Measurements from ENCODE around the gene ZMYND11.
"Not testable (repeated sequence)": the region's sequence is repeated elsewhere in the genome, so short reads cannot be mapped to it uniquely, and the experiment has no call there.

The ZMYND11 gene

DNA sequence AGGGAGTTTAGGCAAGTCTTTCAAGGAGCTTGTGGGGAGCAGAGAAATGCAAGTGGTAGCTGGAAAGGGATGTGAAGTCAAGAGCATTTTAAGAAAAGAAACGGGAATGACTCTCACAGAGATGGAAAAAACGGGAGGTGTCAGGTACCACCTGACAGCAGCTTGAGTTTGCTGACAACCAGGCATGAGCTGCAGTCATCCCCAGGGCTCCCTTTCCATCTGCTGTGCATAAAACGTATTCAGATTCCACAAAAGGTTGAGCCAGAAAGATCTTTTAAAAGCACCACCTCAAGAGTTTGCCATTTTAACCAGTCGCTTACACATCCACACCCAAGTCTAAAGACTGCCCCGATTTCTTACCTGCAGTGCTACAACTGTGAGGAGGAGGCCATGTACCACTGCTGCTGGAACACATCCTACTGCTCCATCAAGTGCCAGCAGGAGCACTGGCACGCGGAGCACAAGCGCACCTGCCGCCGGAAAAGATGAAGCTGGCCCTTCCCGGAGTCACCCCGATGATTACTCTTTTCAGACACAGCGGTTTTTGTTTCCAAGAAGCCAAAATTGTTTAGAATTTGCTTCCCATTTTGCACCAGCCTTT is 116.8 kb downstream of the ZMYND11 start:
- DNase-seq = no peak

DNA sequence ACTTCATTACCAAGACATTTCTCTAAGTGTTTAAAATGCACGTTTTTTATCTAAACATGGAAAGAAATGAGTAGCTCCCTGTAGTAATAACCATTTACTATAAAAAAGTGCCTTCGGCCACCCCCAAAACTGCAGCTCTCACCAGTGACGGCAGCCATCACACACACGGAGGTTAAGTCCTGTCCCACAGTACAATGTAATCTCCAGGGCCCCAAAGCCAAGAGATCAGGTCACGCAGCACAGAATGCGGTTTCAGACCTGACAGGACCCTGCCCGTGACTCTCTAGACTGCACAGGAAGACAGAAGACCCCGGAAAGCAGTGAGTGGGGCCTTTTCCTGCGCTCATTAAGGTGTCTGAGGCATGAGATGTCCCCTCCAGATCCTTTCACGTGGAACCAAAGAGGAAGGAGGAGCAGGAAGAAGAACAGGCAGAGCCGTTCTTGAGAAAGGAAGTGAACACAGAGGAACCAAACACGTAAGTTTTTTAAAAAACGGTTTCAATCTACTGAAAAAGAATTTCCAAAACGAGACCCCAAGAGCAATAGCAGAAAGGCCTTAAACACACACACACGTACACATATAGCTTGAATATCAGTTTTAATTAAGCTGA is 125.7 kb downstream of the ZMYND11 start:
- DNase-seq = no peak

DNA sequence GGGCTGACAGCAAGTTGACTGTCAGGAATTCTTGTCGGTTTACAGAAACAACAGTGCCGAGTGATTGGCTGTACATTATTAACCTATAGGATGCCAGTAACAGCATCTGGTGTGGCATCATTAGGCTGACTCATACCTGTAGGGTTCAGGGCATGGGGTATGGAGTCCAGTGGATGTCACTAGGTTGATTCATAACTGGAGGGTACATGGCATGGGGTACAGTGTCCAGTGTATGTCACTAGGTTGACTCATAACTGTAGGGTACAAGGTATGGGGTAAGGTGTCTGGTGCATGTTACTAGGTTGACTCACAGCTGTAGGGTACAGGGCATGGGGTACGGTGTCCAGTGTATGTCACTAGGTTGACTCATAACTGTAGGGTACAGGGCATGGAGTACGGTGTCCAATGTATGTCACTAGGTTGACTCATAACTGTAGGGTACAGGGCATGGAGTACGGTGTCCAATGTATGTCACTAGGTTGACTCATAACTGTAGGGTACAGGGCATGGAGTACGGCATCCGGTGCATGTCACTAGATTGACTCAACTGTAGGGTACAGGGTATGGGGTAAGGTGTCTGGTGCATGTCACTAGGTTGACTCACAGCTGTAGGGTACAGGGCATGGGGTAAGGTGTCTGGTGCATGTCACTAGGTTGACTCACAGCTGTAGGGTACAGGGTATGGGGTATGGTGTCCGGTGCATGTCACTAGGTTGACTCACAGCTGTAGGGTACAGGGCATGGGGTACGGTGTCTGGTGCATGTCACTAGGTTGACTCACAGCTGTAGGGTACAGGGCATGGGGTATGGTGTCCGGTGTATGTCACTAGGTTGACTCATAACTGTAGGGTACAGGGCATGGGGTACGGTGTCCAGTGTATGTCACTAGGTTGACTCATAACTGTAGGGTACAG is 129.2 kb downstream of the ZMYND11 start:
- not testable (repeated sequence) for DNase-seq

DNA sequence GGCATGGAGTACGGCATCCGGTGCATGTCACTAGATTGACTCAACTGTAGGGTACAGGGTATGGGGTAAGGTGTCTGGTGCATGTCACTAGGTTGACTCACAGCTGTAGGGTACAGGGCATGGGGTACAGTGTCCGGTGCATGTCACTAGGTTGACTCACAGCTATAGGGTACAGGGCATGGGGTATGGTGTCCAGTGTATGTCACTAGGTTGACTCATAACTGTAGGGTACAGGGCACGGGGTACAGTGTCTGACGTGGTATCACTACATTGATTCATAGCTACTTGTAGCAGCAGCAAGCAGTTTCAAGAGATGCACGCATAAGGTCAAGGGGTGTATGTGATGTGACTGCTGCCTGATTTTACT is 129.8 kb downstream of the ZMYND11 start:
- DNase-seq = not testable (repeated sequence)

DNA sequence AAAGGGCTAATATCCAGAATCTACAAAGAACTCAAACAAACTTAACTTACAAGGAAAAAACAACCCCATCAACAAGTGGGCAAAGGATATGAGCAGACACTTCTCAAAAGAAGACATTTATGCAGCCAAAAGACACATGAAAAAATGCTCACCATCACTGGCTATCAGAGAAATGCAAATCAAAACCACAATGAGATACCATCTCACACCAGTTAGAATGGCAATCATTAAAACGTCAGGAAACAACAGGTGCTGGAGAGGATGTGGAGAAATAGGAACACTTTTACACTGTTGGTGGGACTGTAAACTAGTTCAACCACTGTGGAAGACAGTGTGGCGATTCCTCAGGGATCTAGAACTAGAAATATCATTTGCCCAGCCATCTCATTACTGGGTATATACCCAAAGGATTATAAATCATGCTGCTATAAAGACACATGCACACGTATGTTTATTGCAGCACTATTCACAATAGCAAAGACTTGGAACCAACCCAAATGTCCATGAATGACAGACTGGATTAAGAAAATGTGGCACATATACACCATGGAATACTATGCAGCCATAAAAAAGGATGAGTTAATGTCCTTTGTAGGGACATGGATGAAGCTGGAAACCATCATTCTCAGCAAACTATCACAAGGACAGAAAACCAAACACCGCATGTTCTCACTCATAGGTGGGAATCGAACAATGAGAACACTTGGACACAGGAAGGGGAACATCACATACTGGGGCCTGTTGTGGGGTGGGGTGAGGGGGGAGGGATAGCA is 130.7 kb downstream of the ZMYND11 start:
- not testable (repeated sequence) for DNase-seq

DNA sequence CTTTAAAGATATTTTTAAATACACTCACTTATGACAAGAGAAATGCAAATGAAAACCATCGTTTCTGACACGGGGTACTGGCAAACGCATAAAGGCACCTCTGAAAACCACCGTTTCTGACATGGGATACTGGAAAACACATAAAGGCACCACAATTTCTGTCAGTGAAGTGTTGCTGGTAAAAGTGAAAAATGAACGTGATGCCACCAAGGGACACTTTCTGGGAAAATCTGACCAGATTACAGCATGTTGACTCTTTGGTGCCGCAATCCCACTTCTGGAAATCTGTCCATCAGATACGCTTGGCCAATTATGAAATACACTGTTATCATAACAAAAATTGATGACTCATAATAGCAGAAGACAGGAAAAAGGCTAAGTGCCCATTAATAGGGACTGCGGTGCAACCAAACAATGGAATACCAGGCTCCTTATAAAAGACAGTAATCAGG is 131.7 kb downstream of the ZMYND11 start:
- no peak for DNase-seq

DNA sequence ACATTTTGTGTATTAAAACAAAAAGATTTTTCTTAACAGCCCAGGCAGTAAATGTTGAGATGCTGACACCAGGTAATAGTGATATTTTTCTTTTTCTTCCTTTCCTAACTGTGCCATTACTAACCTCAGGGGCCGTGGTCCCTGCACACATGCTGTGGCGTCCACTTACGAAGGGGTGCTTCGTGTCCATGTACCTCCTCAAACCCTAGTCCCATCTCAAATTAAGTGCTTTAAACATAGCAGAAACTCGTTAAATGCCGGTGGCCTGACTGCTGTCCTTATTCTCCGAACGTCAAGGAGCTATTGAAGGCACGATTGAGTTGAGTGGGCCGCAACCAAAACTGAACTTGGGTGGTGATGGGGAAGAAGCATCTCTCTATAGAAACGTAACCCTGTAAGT is 132.4 kb downstream of the ZMYND11 start:
- no peak for DNase-seq

DNA sequence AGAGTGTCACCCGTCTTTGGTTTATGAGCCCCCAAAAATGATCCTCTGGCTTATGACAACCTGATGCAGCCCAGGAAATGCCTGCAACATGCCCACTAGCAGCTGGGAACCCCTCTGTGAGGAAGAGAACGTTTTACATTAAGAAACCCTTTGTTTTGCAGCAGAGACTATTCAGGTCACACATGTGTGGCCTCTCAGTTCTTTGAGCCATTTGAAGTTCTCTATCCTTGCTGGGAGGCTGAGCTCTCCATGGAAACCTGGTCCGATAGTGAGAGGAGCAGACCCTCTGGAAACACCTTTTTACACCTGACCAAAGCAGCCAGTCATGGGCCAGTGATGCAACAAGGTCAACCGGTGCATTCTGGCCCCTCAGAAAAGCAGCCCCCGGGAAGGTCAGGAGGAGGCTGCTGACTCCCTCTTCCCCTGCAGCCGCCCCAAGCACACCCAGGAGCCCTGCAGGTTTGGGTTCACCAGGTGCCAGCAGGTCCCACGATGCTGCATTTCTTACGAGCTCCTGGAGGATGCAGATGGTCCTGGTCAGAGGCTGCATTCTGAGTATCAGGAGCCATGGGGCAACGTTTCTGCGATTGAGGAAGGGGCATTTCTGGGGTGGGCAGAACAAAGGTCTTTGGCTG is 134.3 kb downstream of the ZMYND11 start:
- DNase-seq = no peak

DNA sequence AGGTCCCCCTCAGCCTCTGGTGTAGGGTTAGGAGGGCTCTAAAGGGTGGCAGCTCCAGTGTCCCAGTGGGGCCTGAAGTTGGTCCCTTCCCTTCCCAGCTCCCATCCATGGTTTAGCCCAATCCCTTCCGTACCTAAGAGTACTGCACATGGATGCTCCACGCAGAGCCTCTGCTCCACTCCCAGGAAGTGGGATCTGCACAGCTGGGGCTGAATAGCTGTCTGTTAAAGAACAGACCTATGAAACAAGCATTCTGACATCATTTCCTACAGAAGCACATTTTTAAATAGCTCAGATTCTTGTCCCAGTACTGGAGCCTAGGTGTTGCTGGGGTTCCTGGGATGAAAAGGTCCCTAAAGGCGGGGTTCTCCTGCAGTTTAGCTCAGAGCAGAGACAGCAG is 135.9 kb downstream of the ZMYND11 start:
- DNase-seq = no peak

DNA sequence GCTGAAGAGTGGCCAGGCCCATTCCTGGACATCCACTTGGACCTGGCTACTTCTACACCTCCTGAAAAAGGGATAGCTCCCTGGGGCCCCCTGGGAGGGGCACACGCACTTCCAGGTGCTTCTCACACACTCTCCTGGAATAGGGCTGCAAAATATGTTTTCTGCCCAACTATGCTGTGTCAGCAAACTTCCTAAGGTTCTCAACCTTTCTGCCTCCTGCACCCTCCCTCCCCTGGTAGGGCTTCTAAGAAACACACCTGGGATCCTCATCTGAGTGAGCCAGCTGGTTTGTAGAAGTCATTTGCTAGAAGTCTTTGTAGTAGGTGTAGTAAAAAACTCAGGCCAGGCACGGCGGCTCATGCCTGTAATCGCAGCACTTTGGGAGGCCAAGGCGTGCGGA is 136.5 kb downstream of the ZMYND11 start:
- no peak for DNase-seq

DNA sequence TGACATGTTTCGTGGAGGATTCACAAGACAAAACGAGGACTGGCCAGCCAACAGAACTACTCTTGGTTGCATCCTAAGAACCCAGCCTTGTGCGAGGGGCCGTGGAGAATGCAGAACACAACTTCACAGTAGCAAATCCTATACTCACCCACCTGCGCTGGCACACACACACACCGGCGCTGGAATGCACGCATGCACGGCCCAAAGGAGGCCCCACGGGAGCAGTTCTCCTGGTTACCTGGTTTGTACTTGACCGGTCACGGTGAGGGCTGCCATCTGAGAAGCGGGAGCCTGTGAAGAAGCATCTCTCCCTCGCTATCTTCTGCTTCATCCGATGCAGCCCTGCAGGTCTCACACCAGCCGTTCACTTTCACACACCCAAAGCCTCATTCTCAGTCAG is 137.8 kb downstream of the ZMYND11 start:
- no peak for DNase-seq

DNA sequence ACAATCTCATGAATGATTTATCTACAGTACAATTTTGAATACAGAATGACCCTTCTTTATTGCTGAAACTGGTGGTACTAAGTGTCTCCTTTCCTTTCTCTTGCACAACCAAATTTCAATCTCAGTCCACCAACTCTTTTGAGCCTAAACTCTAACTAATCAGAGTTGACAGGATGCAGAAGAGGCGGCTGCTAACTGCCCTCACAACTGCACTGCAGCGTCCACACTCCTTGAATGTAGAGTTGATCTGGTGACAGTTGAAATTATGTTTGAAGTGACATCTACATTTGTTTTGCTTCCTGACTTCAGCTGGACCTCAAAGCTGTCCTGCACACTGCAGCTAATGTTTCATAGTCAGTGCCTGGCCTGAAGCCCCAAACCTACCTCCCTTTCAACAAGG is 139.6 kb downstream of the ZMYND11 start:
- DNase-seq = no peak

DNA sequence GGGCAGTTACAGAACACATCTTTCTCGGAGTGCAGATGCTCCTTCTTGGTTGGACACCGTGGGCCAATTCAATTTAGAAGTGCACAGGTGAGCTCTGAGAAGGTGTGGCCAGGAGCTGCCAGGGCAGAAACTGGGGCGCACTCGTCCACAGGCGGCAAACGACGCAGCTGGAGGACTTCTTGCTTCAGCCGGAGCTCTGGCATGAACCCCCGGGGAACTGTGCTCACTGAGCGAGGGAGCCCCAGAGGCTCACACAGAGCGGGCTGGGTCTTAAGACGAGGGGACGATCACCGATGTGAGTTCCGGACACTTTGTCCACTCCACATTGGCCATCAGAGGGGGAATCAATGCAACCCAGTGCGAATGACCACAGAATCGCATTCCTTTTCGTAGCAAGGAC is 140.4 kb downstream of the ZMYND11 start:
- DNase-seq = no peak

DNA sequence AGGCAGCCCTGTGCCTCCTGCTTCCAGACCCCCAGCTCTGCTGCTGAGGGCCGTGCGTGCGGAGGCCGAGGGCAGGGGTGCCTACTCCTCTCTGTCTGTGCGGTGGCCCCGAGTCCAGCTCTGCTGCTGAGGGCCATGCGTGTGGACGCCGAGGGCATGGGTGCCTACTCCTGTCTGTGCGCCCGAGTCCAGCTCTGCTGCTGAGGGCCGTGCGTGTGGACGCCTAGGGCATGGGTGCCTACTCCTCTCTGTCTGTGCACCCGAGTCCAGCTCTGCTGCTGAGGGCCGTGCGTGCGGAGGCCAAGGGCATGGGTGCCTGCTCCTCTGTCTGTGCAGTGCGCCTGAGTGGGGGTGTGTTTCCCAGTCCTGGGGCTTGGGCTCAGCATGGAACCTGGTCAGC is 142.7 kb downstream of the ZMYND11 start:
- DNase-seq = no peak

DNA sequence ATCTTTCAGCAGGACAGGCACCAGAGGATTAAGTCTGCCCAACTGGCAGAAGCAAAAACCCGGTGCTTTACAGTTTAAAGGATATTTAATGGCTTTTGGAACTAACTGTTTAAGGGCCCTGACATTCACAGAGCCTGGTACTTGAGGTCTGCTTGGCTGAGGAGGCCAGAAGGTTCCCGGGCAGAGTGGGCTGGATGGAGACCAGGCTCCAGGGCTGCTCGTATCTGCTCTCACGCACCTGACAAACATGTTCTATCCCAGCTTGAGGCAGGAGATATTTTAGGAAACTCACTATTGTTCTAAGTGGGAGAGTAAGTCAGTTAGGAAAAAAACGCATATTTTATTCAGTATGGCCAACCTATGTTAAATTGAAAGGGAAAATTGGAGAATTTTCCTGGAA is 143.5 kb downstream of the ZMYND11 start:
- no peak for DNase-seq

DNA sequence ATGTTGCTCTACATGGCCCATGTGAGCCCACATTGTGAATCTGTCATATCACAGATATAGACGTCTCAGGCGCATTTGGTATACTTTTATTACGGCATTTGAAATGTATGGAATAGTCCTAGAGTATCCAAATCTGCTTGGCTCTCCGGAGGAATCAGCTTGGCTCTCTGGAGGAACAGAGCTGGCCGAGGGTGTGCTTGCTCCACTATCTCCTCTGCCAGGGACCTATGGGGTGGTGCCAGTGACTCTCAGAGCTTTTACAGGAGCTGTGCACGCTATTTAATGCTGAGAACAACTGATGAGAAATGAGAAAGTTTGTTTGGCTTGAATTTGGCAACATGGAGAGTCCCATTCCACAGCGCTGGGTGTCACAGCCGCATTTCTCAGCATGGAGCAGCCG is 144.0 kb downstream of the ZMYND11 start:
- no peak for DNase-seq

DNA sequence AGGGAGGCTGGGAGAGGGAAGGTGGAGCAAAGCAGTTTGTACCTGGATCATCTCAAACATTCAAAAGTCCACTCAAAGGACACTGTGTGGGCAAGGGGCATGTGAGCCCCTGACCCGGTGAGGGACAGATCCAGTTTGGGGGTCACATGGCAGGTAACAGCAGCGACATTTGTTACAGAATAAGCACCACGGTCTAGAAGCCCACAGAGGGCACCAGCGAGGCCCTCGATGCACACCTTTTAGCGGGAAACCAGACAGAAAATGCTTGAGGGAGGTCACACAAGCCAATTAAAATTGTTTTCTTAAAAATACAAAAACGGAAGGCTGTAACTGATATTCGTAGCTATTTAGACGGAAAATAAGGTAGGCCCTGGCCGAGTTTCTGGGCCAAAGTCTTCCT is 144.4 kb downstream of the ZMYND11 start:
- no peak for DNase-seq

DNA sequence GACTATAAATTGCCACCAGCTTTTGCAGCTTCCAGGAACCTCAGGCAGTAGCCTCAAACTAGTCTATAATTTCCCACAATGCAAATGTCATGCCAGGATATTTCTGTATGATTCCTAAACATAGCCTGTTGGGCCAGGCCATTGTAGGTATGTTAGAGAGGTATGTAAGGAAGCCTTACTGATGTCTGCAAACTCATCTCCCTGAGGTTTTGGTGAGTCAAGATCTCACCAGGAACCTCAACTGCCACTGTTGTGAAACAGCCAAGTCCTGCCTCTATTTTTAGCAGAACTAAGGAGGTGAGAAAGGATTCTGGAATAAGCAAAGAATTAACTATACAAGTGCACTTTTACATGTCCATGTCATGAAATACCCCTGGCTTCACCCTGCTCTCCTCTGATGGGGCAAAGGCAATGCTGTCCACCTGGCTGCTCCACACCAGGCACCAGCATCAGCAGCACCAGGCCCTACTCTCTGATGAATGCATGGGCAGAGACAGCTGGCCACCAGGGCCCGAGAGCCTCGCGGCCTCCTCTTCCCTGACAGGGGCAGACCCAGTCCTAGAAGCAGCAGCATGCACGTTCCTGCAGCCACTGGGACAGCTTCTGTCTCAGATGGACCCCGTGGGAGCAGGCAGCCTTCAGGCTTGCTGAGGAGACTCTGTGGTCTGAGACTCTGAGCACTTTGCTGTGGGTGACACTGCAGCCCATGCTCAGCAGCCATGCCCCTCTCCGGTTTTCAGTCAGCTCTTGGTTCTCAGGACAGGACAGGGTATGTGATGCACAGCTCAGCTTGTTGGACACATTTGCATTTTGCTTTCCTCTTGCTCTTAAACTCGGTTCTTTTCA is 147.3 kb downstream of the ZMYND11 start:
- no peak for DNase-seq

DNA sequence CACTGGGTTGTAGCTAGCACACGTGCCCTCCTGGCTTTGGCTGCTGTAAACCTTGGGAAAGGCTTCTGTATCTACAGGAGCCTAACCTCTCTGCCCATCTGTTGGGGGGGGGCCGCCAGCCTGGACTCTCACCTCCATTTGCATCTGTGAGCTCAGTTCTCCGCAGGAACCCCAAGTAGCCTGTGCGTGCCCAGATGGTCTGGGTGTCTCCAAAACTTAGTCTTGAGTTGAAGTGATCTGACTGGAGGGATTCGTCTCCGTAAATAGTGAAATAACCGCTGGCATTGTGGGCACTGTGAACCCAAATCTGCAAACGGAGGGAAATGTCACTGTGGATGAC is 147.9 kb downstream of the ZMYND11 start:
- DNase-seq = no peak

DNA sequence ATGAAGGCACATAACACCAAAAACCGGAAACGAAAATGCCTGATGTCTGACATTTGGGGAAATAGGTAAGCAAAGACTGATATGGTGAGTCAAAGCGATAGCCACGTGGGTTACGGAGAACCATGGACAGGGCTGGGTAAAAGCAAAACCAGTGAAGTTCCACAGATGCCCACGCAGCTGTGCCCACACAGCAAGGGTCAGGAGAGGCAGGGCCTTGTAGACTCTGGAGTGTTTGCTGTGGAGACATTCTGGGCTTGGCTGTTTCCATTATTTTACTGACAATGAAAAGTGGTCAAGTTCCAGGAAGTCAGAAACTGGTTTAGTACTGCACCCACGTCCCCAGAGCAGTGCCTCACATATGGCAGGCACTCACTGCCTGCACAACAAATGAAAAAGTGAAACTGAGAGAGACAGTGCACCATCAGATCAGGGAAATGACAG is 148.7 kb downstream of the ZMYND11 start:
- DNase-seq = no peak

DNA sequence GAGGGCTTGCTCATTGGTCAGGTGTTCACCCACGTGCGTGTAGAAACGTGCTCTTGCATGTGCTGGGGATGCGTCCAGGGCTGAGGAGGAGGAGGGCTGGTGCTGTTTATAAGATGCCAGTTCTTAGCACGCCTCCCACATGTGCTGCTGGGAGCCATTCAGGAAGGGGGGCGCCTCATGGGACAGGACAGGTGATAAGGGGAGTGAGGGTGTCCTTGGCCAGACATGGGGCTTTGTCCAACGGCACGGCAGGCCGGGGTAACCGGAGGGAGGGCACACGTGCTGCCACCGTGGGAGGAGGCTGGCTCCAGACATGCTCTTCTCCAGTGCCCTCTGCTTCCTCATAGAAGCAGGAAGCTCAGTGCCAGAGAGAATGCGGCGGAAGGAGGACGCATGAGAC is 150.0 kb downstream of the ZMYND11 start:
- DNase-seq = no peak

Measured in femur (tissue), 1 donor.